K562 (cell line): ENCODE measurements around the gene TEAD4. TPM values are rescaled to one million over a fixed set of nuclear protein-coding genes. Genes with fewer than 3 reads are reported as not detected.
A peak's percentile ranks its signal among the peaks of the same experiment; 100 is the strongest.

Source experiments
- FOXP1 ChIP-seq: sonication (generic); formaldehyde crosslinking; IDR thresholded peaks from 2 replicates; pipeline ENCODE4 v1.8.0; 2022; ENCODE audit warnings: mild to moderate bottlenecking, missing genetic modification reagents
- GTF2E2 ChIP-seq: fragments of 200-800 bp; sonication (Bioruptor generic); IDR thresholded peaks from 2 replicates; pipeline ENCODE4 v1.6.1; 2016; ENCODE audit warnings: missing genetic modification characterization, missing compliant biosample characterization
- HEY1 ChIP-seq: fragments of 250-450 bp; sonication (Bioruptor Pico); IDR thresholded peaks from 2 replicates; pipeline ENCODE4 v1.5.0; 2020; ENCODE audit warnings: mild to moderate bottlenecking, moderate library complexity, borderline replicate concordance
- KAT8 ChIP-seq: fragments of 450-650 bp; IDR thresholded peaks from 2 replicates; pipeline ENCODE4 v1.6.1; 2016; ENCODE audit warnings: low read depth, mild to moderate bottlenecking
- KHSRP ChIP-seq: fragments of 450-650 bp; IDR thresholded peaks from 2 replicates; pipeline ENCODE4 v1.6.1; 2017
- MCM2 ChIP-seq: fragments of 450-650 bp; IDR thresholded peaks from 2 replicates; pipeline ENCODE4 v1.6.1; 2017; ENCODE audit warnings: low read depth, mild to moderate bottlenecking
- NR2C2 ChIP-seq, 2 experiments: fragments of 200-800 bp in 1 of 2; sonication (Bioruptor generic) in 1 of 2; sonication (generic) in 1 of 2; formaldehyde crosslinking in 1 of 2; IDR thresholded peaks; 2 replicates each; pipeline versions ENCODE4 v1.6.1 to v1.8.0; 2016 to 2022; ENCODE audit warnings: mild to moderate bottlenecking in 1 of 2, missing compliant biosample characterization in 1 of 2, missing genetic modification characterization in 1 of 2, missing genetic modification reagents in 1 of 2
- NRF1 ChIP-seq, 2 experiments: fragments of 450-650 bp; IDR thresholded peaks in 1 of 2; conservative IDR thresholded peaks in 1 of 2; 2 replicates each; pipeline ENCODE4 v1.6.1; 2014; ENCODE audit warnings: mild to moderate bottlenecking in 2 of 2
- PTTG1 ChIP-seq: fragments of 450-650 bp; IDR thresholded peaks from 2 replicates; pipeline ENCODE4 v1.6.1; 2016; ENCODE audit warnings: low read depth, mild to moderate bottlenecking, missing genetic modification characterization, missing compliant biosample characterization
- PYGO2 ChIP-seq: fragments of 450-650 bp; IDR thresholded peaks from 2 replicates; pipeline ENCODE4 v1.6.1; 2016; ENCODE audit warnings: mild to moderate bottlenecking, missing genetic modification characterization, moderate library complexity, missing compliant biosample characterization
- RBM22 ChIP-seq: fragments of 200-400 bp; formaldehyde crosslinking; IDR thresholded peaks from 2 replicates; pipeline ENCODE4 v1.6.1; 2018; ENCODE audit warnings: low read length, low read depth; ENCODE audit not compliant: poor library complexity, severe bottlenecking
- RHOXF2B ChIP-seq: fragments of 250-450 bp; sonication (Bioruptor Pico); conservative IDR thresholded peaks from 2 replicates; pipeline ENCODE4 v1.5.1; 2021
- SAFB ChIP-seq: fragments of 200-400 bp; formaldehyde crosslinking; IDR thresholded peaks from 2 replicates; pipeline ENCODE4 v1.6.1; 2017; ENCODE audit warnings: low read depth, low read length, borderline replicate concordance
- TEAD2 ChIP-seq: fragments of 450-650 bp; IDR thresholded peaks from 2 replicates; pipeline ENCODE4 v1.6.1; 2016; ENCODE audit warnings: missing genetic modification characterization, control low read depth, missing compliant biosample characterization
- ZC3H11A ChIP-seq: IDR thresholded peaks from 2 replicates; pipeline ENCODE4 v1.6.1; 2012; ENCODE audit warnings: low read depth, low read length, improper control_type of control experiment
- ZFX ChIP-seq: sonication (generic); formaldehyde crosslinking; IDR thresholded peaks from 2 replicates; pipeline ENCODE4 v1.8.0; 2022; ENCODE audit warnings: mild to moderate bottlenecking, missing genetic modification reagents, moderate library complexity
- ZKSCAN3 ChIP-seq: fragments of 250-450 bp; sonication (Bioruptor Pico); IDR thresholded peaks from 2 replicates; pipeline ENCODE4 v1.4.0; 2020
- ZNF124 ChIP-seq: sonication (generic); formaldehyde crosslinking; IDR thresholded peaks from 2 replicates; pipeline ENCODE4 v1.8.1; 2022; ENCODE audit warnings: missing genetic modification reagents
- ZNF311 ChIP-seq: fragments of 250-450 bp; sonication (Bioruptor Pico); IDR thresholded peaks from 2 replicates; pipeline ENCODE4 v1.4.0; 2020; ENCODE audit warnings: mild to moderate bottlenecking, moderate library complexity
- ZNF551 ChIP-seq: fragments of 250-450 bp; sonication (Bioruptor Pico); IDR thresholded peaks from 2 replicates; pipeline ENCODE4 v1.5.0; 2021; ENCODE audit warnings: mild to moderate bottlenecking, moderate library complexity
- ZNF695 ChIP-seq: fragments of 450-650 bp; formaldehyde crosslinking; IDR thresholded peaks from 2 replicates; pipeline ENCODE4 v1.4.0; 2020; ENCODE audit warnings: mild to moderate bottlenecking, moderate library complexity
- polyA plus RNA-seq, 8 experiments: library from polyadenylated mRNA; depleted of rRNA in 4 of 8; stranded (reverse) in 5 of 8; unstranded in 3 of 8; fragments of >200 nt; fragmentation: Nextera tagmentation in 2 of 8; fragmentation: Illumina TruSeq in 1 of 8; extraction: Ambion mirVana in 2 of 8; extraction: Trizol in 1 of 8; gene quantifications; 2 replicates each; pipeline versions ENCODE4 v1.2.1 to v1.2.3, GENCODE V29; 2011 to 2014; ENCODE audit warnings: inconsistent platforms in 1 of 8, missing spikeins in 1 of 8
- total RNA-seq, 7 experiments: library from RNA; depleted of rRNA in 6 of 7; stranded (reverse); fragments of >200 nt in 6 of 7; fragmentation: Illumina TruSeq in 2 of 7; extraction: Trizol in 2 of 7; gene quantifications; 2 replicates each; pipeline versions ENCODE4 v1.2.1 to v1.2.3, GENCODE V29; 2011 to 2021; ENCODE audit warnings: low replicate concordance in 1 of 7
- TF ChIP-seq, protein P1 (sequence below): fragments of 250-450 bp; sonication (Bioruptor Pico); IDR thresholded peaks from 2 replicates; pipeline ENCODE4 v1.8.0; 2022; ENCODE audit warnings: inconsistent platforms
- TF ChIP-seq, protein P2 (sequence below): fragments of 450-650 bp; formaldehyde crosslinking; conservative IDR thresholded peaks from 2 replicates; pipeline ENCODE4 v1.4.0; 2022; ENCODE audit warnings: mild to moderate bottlenecking, missing genetic modification characterization
- TF ChIP-seq, protein P3 (sequence below): sonication (generic); formaldehyde crosslinking; IDR thresholded peaks from 2 replicates; pipeline ENCODE4 v1.8.1; 2022; ENCODE audit warnings: missing genetic modification reagents

Gene TEAD4
- total and polyA plus RNA-seq, 9 of the 15 experiments (the other 6 are each of a cell fraction or from before 2014, with no cell fraction given), result 0.82 to 40.0 (median 17.0) TPM

DNA sequence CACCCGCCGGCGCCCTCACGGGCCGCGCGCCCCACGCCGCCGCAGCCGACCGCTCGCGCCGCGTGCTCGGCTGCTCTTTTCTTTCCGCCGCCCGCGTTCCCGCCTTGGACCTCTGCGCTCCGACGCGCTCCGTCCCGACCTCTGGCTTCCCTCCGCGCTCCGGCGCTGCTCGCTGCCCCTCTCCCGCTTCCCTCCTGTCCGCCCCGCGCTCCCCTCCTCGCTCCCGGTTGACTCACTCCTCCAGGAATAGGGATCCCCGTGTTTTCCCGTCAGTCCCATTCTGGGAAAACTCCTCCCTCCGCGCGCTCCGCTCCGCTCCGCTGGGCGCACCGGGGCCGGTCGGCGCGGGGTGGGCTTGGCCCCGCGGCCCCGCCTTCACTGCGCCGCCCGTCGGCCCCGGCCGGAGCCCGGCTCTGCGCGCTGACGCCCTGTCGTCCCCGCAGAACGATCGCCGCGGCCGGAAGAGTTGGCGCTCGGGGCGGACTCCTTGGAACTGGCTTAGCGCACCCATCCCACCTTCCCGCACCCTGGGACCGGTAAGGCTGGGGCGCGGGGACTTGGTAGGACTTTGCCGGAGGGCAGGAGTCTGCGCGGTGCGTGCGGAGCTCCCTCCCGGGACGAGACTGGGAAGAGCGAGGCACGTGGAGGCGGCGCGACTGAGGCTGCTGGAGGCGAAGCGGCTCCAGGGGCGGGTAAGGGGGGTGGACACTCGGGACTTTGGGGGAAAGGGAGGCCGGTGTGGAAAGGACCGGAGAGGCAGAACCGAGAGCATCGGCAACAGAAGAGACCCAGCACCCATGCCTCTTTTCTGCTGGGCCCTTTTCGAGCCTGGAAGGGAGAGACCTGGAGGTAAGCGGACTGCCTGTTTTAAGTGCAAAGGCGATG, 550 bp downstream of the TEAD4 start (continued):
- TF ChIP-seq ZNF551 (CRISPR knock-in tag), result no peak
- TF ChIP-seq, protein P1, sequence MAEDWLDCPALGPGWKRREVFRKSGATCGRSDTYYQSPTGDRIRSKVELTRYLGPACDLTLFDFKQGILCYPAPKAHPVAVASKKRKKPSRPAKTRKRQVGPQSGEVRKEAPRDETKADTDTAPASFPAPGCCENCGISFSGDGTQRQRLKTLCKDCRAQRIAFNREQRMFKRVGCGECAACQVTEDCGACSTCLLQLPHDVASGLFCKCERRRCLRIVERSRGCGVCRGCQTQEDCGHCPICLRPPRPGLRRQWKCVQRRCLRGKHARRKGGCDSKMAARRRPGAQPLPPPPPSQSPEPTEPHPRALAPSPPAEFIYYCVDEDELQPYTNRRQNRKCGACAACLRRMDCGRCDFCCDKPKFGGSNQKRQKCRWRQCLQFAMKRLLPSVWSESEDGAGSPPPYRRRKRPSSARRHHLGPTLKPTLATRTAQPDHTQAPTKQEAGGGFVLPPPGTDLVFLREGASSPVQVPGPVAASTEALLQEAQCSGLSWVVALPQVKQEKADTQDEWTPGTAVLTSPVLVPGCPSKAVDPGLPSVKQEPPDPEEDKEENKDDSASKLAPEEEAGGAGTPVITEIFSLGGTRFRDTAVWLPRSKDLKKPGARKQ (CRISPR knock-in tag), result no peak
- peak; percentile 47; the same call in 1 of the 2 replicates for TF ChIP-seq ZFX (CRISPR knock-in tag)
- no peak for TF ChIP-seq PTTG1 (tag)
- TF ChIP-seq ZNF311 (CRISPR knock-in tag), result no peak
- no peak for TF ChIP-seq TEAD2 (tag)
- no peak for TF ChIP-seq SAFB
- no peak for TF ChIP-seq NR2C2 (CRISPR knock-in tag; IDR thresholded peaks at IDR 0.05)
- no peak for TF ChIP-seq NR2C2 (tag; IDR thresholded peaks at IDR 0.05)
- TF ChIP-seq RHOXF2B, result no peak
- no peak for TF ChIP-seq ZC3H11A
- peak; percentile 18 for TF ChIP-seq FOXP1 (CRISPR knock-in tag)
- no peak for TF ChIP-seq ZNF695 (CRISPR knock-in tag)
- TF ChIP-seq HEY1 (CRISPR knock-in tag), result no peak
- no peak for TF ChIP-seq KAT8
- no peak for TF ChIP-seq PYGO2 (tag)
- no peak for TF ChIP-seq GTF2E2
- TF ChIP-seq, protein P2, sequence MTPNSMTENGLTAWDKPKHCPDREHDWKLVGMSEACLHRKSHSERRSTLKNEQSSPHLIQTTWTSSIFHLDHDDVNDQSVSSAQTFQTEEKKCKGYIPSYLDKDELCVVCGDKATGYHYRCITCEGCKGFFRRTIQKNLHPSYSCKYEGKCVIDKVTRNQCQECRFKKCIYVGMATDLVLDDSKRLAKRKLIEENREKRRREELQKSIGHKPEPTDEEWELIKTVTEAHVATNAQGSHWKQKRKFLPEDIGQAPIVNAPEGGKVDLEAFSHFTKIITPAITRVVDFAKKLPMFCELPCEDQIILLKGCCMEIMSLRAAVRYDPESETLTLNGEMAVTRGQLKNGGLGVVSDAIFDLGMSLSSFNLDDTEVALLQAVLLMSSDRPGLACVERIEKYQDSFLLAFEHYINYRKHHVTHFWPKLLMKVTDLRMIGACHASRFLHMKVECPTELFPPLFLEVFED (CRISPR knock-in tag), result no peak
- no peak for TF ChIP-seq ZNF124 (CRISPR knock-in tag)
- TF ChIP-seq MCM2, result no peak
- peak; percentile 79 to 81 for TF ChIP-seq NRF1 (conservative IDR thresholded peaks at IDR 0.05 in 1 of 2, IDR thresholded peaks at IDR 0.05 in 1 of 2)
- TF ChIP-seq KHSRP, result no peak
- TF ChIP-seq RBM22, result no peak
- TF ChIP-seq ZKSCAN3 (CRISPR knock-in tag), result no peak
- TF ChIP-seq, protein P3, sequence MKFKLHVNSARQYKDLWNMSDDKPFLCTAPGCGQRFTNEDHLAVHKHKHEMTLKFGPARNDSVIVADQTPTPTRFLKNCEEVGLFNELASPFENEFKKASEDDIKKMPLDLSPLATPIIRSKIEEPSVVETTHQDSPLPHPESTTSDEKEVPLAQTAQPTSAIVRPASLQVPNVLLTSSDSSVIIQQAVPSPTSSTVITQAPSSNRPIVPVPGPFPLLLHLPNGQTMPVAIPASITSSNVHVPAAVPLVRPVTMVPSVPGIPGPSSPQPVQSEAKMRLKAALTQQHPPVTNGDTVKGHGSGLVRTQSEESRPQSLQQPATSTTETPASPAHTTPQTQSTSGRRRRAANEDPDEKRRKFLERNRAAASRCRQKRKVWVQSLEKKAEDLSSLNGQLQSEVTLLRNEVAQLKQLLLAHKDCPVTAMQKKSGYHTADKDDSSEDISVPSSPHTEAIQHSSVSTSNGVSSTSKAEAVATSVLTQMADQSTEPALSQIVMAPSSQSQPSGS (CRISPR knock-in tag), result no peak
